Ovary (tissue), 3 donors: ENCODE data around the gene TRNAU1AP.

Source experiments
- EP300 ChIP-seq: sonication (generic); formaldehyde crosslinking; IDR thresholded peaks from one replicate; pipeline ENCODE4 v1.6.1; 2017; ENCODE audit warnings: antibody characterized with exemption
- POLR2A ChIP-seq: fragments of 450-650 bp; IDR thresholded peaks from one replicate; pipeline ENCODE4 v1.6.1; 2017; ENCODE audit warnings: antibody characterized with exemption, mild to moderate bottlenecking, moderate library complexity
- TF ChIP-seq, protein P1 (sequence below), 3 donors: fragments of 450-650 bp in 2 of 3; fragments of 200-600 bp in 1 of 3; IDR thresholded peaks; one replicate each; pipeline versions ENCODE4 v1.5.1 to v1.8.0; 2016 to 2022; ENCODE audit warnings: antibody characterized with exemption in 3 of 3, mild to moderate bottlenecking in 1 of 3
- donor health status: DM: no; HTN: no; CAD: no.

DNA sequence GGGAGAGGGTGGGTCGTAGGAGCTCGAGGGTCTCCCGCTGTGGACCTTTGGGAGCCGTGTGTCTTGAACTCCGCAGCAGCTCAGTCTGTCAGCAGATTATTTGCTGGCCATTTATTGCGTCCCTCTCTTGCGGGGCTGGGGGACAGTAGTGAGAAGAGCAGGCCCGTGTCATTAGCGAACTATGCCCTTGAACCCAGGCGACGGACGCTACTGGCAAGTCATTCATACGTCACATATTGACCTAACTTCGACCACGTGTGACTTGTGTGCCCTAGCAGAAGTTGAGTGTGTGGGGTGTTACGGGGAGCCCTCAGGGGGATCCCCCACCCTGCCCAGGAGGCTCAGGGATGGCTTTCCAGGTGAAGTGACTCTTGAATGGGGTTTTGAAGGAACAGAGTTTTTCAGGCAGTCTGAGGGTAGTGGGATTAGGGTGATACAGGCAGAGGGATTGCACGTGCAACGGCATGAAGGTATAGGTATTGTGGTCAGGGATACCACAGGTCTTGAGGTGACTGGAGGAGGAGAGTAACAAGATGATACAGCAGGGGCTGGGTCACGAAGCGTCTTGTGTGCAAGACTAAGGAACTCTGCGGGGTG is 34.0 kb upstream of the TRNAU1AP start:
- no peak for TF ChIP-seq EP300
- TF ChIP-seq, protein P1, sequence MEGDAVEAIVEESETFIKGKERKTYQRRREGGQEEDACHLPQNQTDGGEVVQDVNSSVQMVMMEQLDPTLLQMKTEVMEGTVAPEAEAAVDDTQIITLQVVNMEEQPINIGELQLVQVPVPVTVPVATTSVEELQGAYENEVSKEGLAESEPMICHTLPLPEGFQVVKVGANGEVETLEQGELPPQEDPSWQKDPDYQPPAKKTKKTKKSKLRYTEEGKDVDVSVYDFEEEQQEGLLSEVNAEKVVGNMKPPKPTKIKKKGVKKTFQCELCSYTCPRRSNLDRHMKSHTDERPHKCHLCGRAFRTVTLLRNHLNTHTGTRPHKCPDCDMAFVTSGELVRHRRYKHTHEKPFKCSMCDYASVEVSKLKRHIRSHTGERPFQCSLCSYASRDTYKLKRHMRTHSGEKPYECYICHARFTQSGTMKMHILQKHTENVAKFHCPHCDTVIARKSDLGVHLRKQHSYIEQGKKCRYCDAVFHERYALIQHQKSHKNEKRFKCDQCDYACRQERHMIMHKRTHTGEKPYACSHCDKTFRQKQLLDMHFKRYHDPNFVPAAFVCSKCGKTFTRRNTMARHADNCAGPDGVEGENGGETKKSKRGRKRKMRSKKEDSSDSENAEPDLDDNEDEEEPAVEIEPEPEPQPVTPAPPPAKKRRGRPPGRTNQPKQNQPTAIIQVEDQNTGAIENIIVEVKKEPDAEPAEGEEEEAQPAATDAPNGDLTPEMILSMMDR (IDR thresholded peaks at IDR 0.05) = no peak
- TF ChIP-seq POLR2A = no peak
